Natural killer cell (primary cell): Measurements from ENCODE around the gene BRK1. TPM values are rescaled to one million over a fixed set of nuclear protein-coding genes. Genes with fewer than 3 reads are reported as not detected.
"Not testable (repeated sequence)": the region's sequence is repeated elsewhere in the genome, so short reads cannot be mapped to it uniquely, and the experiment has no call there.

Experiments
- ATAC-seq, 3 donors: fragments of 150-1000 bp in 2 of 3; fragments of 200-7000 bp in 1 of 3; cut with Tn5 transposase; 1 replicate in 1 of 3; 2 replicates in 2 of 3; pipeline ENCODE4 v1.10.0; 2021; ENCODE audit warnings: mild to moderate bottlenecking in 2 of 3, moderate library complexity in 2 of 3
- DNase-seq, 2 donors: peaks; one replicate each; pipeline versions ENCODE4 v3.0.0 to v3.0.0-alpha.2; 2013 to 2021; ENCODE audit warnings: mixed read lengths in 1 of 2
- H3K27ac ChIP-seq: one replicate; pipeline ENCODE4 v1.5.1; 2013; ENCODE audit warnings: mild to moderate bottlenecking, low read length
- H3K27me3 ChIP-seq: one replicate; pipeline ENCODE4 v1.6.1; 2013; ENCODE audit warnings: low read length; ENCODE audit not compliant: control insufficient read depth, insufficient read depth
- H3K36me3 ChIP-seq: one replicate; pipeline ENCODE4 v1.6.1; 2013; ENCODE audit warnings: low read length; ENCODE audit not compliant: control insufficient read depth, insufficient read depth
- H3K4me1 ChIP-seq: one replicate; pipeline ENCODE4 v1.6.1; 2013; ENCODE audit warnings: low read length; ENCODE audit not compliant: control insufficient read depth, insufficient read depth
- H3K4me3 ChIP-seq: one replicate; pipeline ENCODE4 v1.5.1; 2013; ENCODE audit warnings: low read length
- H3K9me3 ChIP-seq: one replicate; pipeline ENCODE4 v1.6.1; 2013; ENCODE audit warnings: low read length; ENCODE audit not compliant: control insufficient read depth, insufficient read depth
- H3K27ac Mint-ChIP-seq, 2 donors: one replicate each; pipeline ENCODE4 v1.8.0; 2022; ENCODE audit warnings: mild to moderate bottlenecking in 2 of 2, mixed read lengths in 2 of 2, moderate library complexity in 1 of 2
- H3K27me3 Mint-ChIP-seq, 2 donors: one replicate each; pipeline ENCODE4 v1.8.0; 2022; ENCODE audit warnings: low read depth in 2 of 2, mixed read lengths in 2 of 2
- H3K36me3 Mint-ChIP-seq: one replicate; pipeline ENCODE4 v1.8.0; 2022; ENCODE audit warnings: mixed read lengths
- H3K4me1 Mint-ChIP-seq, 2 donors: one replicate each; pipeline ENCODE4 v1.8.0; 2022; ENCODE audit warnings: mixed read lengths in 2 of 2
- H3K4me3 Mint-ChIP-seq: one replicate; pipeline ENCODE4 v1.8.0; 2022; ENCODE audit warnings: mild to moderate bottlenecking, moderate library complexity, mixed read lengths
- H3K9me3 Mint-ChIP-seq, 2 donors: one replicate each; pipeline ENCODE4 v1.8.0; 2022; ENCODE audit warnings: mixed read lengths in 2 of 2
- CTCF ChIP-seq: fragments of 200-600 bp; IDR thresholded peaks from one replicate; pipeline ENCODE4 v1.8.0; 2022; ENCODE audit warnings: antibody characterized with exemption
- WGBS: methylation state at CpG from one replicate; pipeline ENCODE4 v1.1.7; 2013; ENCODE audit warnings: missing lambda C conversion rate; ENCODE audit not compliant: insufficient coverage; 5-methylcytosine and 5-hydroxymethylcytosine counted together
- intact Hi-C: fragments of 100-400 bp; cut with micrococcal nuclease; formaldehyde crosslinking; loops from one replicate; pipeline ENCODE4 v1.14.2; 2022
- total RNA-seq, 4 donors: library from RNA; stranded (reverse); fragments of 120-200 nt in 1 of 4; gene quantifications; one replicate each; pipeline versions ENCODE4 v1.2.3 to v1.2.4, GENCODE V29; 2013 to 2022

BRK1 gene
- total RNA-seq, 3 donors from 2014 or later (not counting 1 experiment from before 2014, with no cell fraction given), result 65.8 to 78.5 (median 75.0) TPM

GRCh38 chr3:10160346-10160745, 44.9 kb downstream of the BRK1 start:
- intact Hi-C loops, result no loop called here
- no peak for TF ChIP-seq CTCF
- no peak for ATAC-seq
- Mint-ChIP-seq H3K36me3 (no peaks in the 10 kb centered on the region), H3K9me3 (no peaks in the 10 kb centered on the region), H3K27ac (no peak overlapping the region), H3K27me3 (no peaks in the 10 kb centered on the region), H3K4me3 (no peak overlapping the region), H3K4me1 (peaks cover 0 to 3% of the 10 kb centered on the region in 2 donors)
- Histone ChIP-seq H3K27me3 (no peaks in the 10 kb centered on the region), H3K4me1 (peaks cover 9% of the 10 kb centered on the region), H3K36me3 (peaks cover 1% of the 10 kb centered on the region), H3K27ac (no peak overlapping the region), H3K9me3 (no peaks in the 10 kb centered on the region), H3K4me3 (no peak overlapping the region)
- WGBS, result no CpG with 5 or more reads among the region's 1 CpG
- DNase-seq, result no peak

- H3K9me3 ChIP-seq, result no peaks in the 10 kb centered on the region
- H3K4me1 ChIP-seq, result peaks cover 15% of the 10 kb centered on the region
- Mint-ChIP-seq H3K4me1 (peaks cover under 1 to 5% of the 10 kb centered on the region in 2 donors), H3K27ac (no peak overlapping the region), H3K36me3 (no peaks in the 10 kb centered on the region), H3K4me3 (no peak overlapping the region), H3K27me3 (no peaks in the 10 kb centered on the region), H3K9me3 (no peaks in the 10 kb centered on the region)
- H3K4me3 ChIP-seq, result no peak overlapping the region
- DNase-seq (no peak), ATAC-seq (no peak)
- no peaks in the 10 kb centered on the region for H3K27me3 ChIP-seq
- intact Hi-C loops, result no loop called here
- H3K36me3 ChIP-seq, result no peaks in the 10 kb centered on the region
- 90% methylated on average over 6 of the region's 6 CpGs for WGBS
- TF ChIP-seq CTCF, result no peak
- no peak overlapping the region for H3K27ac ChIP-seq
Observed at GRCh38 chr3:10160925-10161324, 45.5 kb downstream of the BRK1 start.

GRCh38 chr3:10162185-10162584, 46.7 kb downstream of the BRK1 start:
- ATAC-seq, result no peak
- no peaks in the 10 kb centered on the region for H3K36me3 Mint-ChIP-seq
- no peak overlapping the region for H3K4me3 Mint-ChIP-seq
- H3K27ac Mint-ChIP-seq, result no peak overlapping the region
- Histone ChIP-seq H3K27ac (no peak overlapping the region), H3K9me3 (no peaks in the 10 kb centered on the region), H3K4me3 (no peak overlapping the region), H3K27me3 (no peaks in the 10 kb centered on the region), H3K36me3 (no peaks in the 10 kb centered on the region), H3K4me1 (peaks cover 23% of the 10 kb centered on the region)
- 58% methylated on average over 2 of the region's 6 CpGs for WGBS
- no peaks in the 10 kb centered on the region for H3K27me3 Mint-ChIP-seq
- H3K4me1 Mint-ChIP-seq, result peaks cover 11 to 18% of the 10 kb centered on the region in 2 donors
- DNase-seq, result no peak
- TF ChIP-seq CTCF, result no peak
- intact Hi-C loops, result no loop called here
- H3K9me3 Mint-ChIP-seq, result no peaks in the 10 kb centered on the region

GRCh38 chr3:10164201-10164545, 48.7 kb downstream of the BRK1 start:
- not testable (repeated sequence) for H3K9me3 ChIP-seq, ATAC-seq, H3K27ac ChIP-seq, H3K27me3 Mint-ChIP-seq, DNase-seq, H3K9me3 Mint-ChIP-seq, H3K36me3 ChIP-seq, H3K27me3 ChIP-seq, H3K36me3 Mint-ChIP-seq
- Histone ChIP-seq H3K4me3 (peak overlapping the region; percentile 82), H3K4me1 (peaks cover 28% of the 10 kb centered on the region)
- Mint-ChIP-seq H3K4me3 (peak overlapping the region; percentile 47), H3K27ac (peak overlapping the region; percentile 72 to 78), H3K4me1 (peaks cover 21 to 27% of the 10 kb centered on the region in 2 donors)
- intact Hi-C loops, result loop anchor here (1.0 to 2.0 kb wide), 2 partner anchors 31 to 61 kb away; no protein-coding TSS in a partner anchor
- 72% methylated on average over 12 of the region's 12 CpGs for WGBS
